Measurements from ENCODE around the gene HEXD.

Gene HEXD

DNA sequence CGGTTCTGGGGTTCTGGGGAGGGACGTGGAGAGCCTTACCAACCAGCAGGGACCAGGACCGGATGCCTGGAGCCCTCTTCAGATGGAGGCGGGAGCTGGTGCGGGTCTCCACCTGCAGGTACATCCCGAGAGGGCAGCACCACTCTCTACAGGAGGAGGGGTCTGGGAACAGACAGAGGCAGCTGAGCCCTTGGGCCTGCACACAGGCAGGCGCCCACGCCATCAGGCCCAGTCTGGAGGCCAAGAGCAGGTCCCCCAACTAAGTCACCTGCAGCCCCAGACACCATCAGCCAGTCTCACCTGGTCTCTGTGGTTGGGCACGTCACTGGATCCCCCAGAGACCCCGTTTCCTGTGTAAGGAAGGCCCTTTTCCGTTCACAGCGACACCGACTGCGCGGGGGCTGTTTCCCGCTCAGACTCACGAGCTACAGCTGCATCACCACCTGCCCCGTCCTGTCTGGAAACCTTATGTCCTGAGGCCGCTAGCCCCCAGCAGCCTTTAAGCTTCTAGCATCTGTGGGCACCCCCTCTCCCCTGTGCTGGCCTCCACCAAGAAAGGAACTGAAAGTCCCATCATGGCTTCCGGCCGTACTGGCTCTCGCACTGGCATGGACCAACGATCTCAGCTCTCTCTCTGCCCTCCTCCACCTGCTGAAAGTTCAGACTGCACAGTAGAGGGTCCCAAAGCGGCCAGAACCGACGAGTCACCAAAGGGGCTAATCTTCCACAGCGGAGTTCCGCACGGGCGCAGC is 31.2 kb downstream of the HEXD start:
- TF ChIP-seq, protein P1, sequence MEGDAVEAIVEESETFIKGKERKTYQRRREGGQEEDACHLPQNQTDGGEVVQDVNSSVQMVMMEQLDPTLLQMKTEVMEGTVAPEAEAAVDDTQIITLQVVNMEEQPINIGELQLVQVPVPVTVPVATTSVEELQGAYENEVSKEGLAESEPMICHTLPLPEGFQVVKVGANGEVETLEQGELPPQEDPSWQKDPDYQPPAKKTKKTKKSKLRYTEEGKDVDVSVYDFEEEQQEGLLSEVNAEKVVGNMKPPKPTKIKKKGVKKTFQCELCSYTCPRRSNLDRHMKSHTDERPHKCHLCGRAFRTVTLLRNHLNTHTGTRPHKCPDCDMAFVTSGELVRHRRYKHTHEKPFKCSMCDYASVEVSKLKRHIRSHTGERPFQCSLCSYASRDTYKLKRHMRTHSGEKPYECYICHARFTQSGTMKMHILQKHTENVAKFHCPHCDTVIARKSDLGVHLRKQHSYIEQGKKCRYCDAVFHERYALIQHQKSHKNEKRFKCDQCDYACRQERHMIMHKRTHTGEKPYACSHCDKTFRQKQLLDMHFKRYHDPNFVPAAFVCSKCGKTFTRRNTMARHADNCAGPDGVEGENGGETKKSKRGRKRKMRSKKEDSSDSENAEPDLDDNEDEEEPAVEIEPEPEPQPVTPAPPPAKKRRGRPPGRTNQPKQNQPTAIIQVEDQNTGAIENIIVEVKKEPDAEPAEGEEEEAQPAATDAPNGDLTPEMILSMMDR (IDR thresholded peaks at IDR 0.05): no peak

DNA sequence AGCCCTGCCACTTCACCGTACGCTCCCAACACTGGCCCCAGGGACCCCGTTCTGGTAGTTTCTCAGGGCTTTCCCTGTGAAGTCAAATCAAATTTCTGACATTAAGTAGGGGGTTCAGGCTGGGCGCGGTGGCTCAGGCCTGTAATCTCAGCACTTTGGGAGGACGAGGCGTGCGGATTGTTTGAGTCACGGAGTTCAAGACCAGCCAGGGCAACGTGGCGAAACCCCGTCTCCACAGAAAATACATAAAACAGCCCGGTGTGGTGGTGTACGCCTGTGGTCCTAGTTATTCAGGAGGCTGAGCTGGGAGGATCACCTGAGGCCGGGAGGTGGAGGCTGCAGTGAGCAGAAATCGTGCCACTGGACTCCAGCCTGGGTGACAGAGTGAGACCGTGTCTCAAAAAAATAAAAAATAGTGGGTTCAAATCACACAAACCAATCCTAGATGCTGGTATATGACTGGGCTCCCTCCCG is 31.8 kb downstream of the HEXD start:
- TF ChIP-seq, protein P1 (IDR thresholded peaks at IDR 0.05): no peak

DNA sequence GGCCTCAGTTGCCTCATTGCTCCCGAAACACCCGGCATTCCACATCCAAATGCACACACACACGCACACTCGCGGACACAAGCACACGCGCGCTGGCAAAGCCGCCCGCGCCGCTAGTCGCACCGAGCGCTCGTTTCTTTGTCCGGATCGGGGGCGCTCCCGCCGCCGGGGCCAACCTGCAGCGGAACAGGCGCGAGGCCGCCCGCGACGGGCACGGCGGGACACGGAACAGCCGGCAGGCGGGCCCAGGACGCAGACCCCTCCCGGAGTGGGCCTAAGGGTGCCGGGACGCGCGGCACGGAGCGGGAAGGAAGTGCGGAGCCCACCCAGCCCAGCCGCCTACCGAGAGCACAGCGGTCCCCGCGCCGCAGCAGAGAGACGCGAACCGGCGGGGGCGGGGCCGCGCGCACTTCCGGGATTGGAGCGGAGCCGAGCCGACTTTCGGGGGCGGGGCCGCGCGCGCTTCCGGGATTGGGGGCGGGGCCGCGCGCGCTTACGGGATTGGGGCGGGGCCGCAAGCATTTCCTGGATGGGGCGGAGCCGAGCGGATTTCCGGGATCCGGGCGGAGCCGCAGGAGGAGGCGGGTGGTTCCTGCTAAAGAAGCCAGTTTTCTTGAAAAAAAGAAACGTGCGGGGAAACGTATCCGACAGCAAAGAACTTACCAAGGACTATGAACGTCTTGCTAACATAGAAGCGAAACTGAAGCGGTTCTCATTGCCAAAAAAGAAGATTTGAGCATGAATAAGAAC is 32.4 kb downstream of the HEXD start, which contains the start of gene CYBC1:
Gene CYBC1 (minus strand): TSS at position 396 of the 750 bp plus-strand sequence. CDS start 1,498 bp downstream, outside the sequence.
- TF ChIP-seq, protein P1 (IDR thresholded peaks at IDR 0.05): no peak

DNA sequence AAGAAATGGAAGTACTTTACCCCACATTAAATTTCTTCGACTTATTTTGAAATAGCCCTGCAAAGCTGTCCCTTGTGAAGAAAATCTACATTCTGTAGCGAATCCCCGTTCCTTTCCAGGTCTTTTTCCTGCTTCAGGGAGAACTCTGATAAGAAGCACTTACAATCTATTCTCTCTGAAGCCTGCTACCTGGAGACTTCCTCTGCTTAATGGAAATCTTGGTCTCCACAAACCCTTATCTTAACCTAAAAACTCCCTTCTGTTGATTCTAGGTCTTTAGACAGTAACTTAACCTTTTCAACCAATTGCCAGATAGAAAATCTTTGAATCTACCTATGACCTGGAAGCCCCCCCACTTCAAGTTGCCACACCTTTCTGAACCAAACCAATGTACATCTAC is 34.0 kb downstream of the HEXD start:
- TF ChIP-seq, protein P1 (IDR thresholded peaks at IDR 0.05): no peak

DNA sequence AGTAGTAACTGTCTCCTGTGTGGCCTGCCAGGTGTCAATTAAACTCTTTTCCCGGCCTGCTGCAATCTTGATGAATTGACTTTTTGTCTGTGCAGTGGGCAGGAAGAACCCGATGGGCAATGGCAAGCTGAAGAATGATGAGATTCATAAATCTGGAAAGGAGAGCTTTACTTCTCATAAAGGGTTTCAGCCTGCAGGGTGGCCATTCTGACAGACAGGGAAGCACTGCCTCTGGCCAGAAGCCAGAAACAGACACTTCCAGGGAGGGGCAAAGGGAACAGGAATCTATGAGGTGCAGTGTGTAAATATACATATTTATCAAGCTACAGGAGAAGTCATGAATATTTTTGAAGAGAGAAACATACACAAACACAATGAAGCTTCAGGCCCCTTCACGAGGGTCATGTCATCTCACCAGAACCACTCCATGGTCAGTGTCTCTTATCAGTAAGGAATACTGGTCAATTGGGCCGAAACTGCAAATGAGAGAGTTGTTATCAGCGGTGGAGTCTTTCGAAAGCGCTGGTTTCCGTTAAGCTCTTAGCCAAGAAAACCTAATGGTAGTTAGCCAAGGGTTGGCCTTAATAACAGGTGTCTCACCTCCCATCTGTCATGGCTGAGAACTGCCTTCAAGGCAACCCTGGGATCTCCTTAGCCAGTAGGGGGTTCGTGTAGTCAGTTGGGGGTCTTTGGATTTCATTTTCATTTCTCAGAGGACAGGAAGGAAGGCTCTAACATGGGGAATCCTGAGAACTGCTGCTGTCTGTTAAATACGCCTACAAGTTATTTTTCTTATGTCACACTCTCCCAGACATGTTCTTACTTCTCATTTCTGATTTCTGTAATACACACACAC is 39.2 kb downstream of the HEXD start:
- TF ChIP-seq, protein P1 (IDR thresholded peaks at IDR 0.05): no peak

DNA sequence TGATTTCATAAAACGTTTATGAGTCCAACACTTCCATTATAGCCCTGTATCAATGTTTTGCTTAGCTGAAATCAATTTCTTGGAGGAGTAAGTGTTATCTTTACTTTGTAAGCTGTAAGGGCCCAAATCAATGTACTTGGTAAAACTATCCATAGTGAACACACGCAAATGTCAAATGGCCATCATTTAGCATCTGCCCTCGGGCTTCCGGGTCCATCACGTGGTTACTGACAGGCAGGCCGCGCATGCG is 39.7 kb downstream of the HEXD start:
- TF ChIP-seq, protein P1 (IDR thresholded peaks at IDR 0.05): no peak

DNA sequence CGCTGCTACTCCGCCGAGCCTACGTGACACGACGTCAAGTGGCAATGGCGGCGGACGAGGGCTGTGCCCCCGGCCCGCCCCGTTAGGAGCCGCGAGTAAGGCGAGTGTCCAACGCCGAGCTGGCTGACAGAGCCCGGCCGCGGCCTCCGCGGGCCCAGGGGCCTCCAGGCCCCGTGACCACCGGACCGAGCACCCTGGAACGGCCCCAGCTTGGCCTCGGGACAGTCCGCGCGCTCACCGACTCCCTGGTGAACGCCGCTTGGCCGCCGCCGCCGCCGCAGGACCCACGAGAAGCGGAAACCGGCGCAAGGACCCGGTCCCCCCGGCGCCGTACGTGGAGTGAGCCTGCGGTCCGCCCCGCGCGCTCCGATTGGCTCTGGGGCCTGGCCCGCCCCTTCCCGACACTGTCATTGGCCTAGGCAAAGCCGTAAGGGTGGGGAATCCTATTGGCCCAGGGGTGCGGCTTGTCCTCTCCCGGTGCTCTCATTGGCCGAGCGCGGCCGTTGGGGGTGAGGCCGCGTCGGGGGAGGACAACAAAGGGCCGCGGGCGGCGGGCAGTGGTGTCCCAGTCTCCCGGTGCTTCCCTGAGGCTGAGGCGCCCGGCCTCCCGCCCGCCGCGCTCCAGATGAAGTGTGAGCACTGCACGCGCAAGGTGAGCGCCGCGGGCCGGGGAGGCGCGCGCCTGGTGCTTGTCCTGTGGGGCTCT is 40.2 kb downstream of the HEXD start, which contains the start of gene NARF:
Gene NARF (plus strand): TSS at position 563 of the 706 bp plus-strand sequence. CDS start 63 bp downstream, at position 626.
- TF ChIP-seq, protein P1 (IDR thresholded peaks at IDR 0.05): no peak
